H1 (cell line): Measurements from ENCODE around the gene NOL9. TPM values are rescaled to one million over a fixed set of nuclear protein-coding genes. Genes with fewer than 3 reads are reported as not detected.

Source experiments
- ASH2L ChIP-seq: fragments of 200-600, 300-600 bp; sonication (generic); IDR thresholded peaks from one replicate; pipeline ENCODE4 v1.7.1; 2017; ENCODE audit warnings: low read length
- CHD2 ChIP-seq: IDR thresholded peaks from 2 replicates; pipeline ENCODE4 v1.6.1; 2012; ENCODE audit warnings: low read length, improper control_type of control experiment
- JUND ChIP-seq: IDR thresholded peaks from 2 replicates; pipeline ENCODE4 v1.6.1; 2011; ENCODE audit warnings: mild to moderate bottlenecking, improper control_type of control experiment, low read length
- KDM1A ChIP-seq: fragments of 200-600, 300-600 bp; sonication (generic); IDR thresholded peaks from 2 replicates; pipeline ENCODE4 v1.7.1; 2016; ENCODE audit warnings: mild to moderate bottlenecking, low read length, borderline replicate concordance
- NRF1 ChIP-seq: IDR thresholded peaks from 2 replicates; pipeline ENCODE4 v1.6.1; 2011; ENCODE audit warnings: mild to moderate bottlenecking, low read depth, low read length, improper control_type of control experiment
- SUZ12 ChIP-seq: fragments of 200-600 bp; sonication (generic); IDR thresholded peaks from 2 replicates; pipeline ENCODE4 v1.6.1; 2012; ENCODE audit warnings: mild to moderate bottlenecking, inconsistent platforms, low read length, moderate library complexity, mixed read lengths
- TBP ChIP-seq: IDR thresholded peaks from 2 replicates; pipeline ENCODE4 v1.6.1; 2011; ENCODE audit warnings: low read depth, low read length, improper control_type of control experiment
- TCF12 ChIP-seq: IDR thresholded peaks from 2 replicates; pipeline ENCODE4 v1.6.1; 2011; ENCODE audit warnings: low read depth, mild to moderate bottlenecking, low read length
- ZNF274 ChIP-seq: IDR thresholded peaks from 2 replicates; pipeline ENCODE4 v1.7.0; 2012; ENCODE audit warnings: low read length, borderline replicate concordance; ENCODE audit errors: extremely low read depth
- polyA plus RNA-seq, 7 experiments: library from polyadenylated mRNA; depleted of rRNA in 3 of 7; stranded (reverse) in 5 of 7; unstranded in 2 of 7; fragments of >200 nt in 5 of 7; fragments of 200-250 nt in 2 of 7; gene quantifications; 1 replicate in 5 of 7; 2 replicates in 1 of 7; 4 replicates in 1 of 7; pipeline versions ENCODE4 v1.2.1 to v1.2.3, GENCODE V29; 2011 to 2013; ENCODE audit warnings: missing spikeins in 2 of 7, mixed read lengths in 2 of 7
- total RNA-seq: library from RNA; stranded (reverse); fragmentation: NEBNext Ultra II Directional; extraction: Animal tissue kit (Norgen Biotek cat#: 25700); gene quantifications from 2 replicates; pipeline ENCODE4 v1.2.1, GENCODE V29; 2021

NOL9 gene
- total and polyA plus RNA-seq, 2 of the 8 experiments (the other 6 are each of a cell fraction or from before 2014, with no cell fraction given), result 17.1 to 38.1 TPM

DNA sequence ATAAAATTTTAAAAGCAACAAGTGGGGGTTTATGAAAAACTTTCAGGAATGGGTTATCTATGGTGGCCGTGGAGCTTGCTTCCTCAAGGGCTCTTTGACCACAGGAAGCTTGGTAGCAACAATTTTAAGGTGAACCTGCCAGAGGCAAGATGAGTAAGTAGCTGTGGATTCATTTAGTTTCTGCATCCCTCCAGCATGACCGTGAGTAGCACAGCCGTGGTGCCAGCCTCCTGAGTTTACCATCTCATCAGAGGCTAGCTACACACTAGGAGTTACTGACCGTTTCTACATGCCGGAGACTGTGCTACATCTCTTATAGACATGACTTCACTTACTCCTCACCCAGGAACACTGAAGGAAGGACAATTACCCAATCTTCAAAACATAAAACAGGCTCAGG, 32.8 kb downstream of the NOL9 start (continued):
- TF ChIP-seq KDM1A, result no peak
- no peak for TF ChIP-seq TCF12
- TF ChIP-seq TBP, result no peak
- no peak for TF ChIP-seq CHD2
- TF ChIP-seq JUND, result no peak
- no peak for TF ChIP-seq NRF1
- TF ChIP-seq ASH2L, result no peak
- no peak for TF ChIP-seq SUZ12
- TF ChIP-seq ZNF274, result no peak
- TF ChIP-seq, all 59 proteins: peak for 0
